Left ventricle myocardium inferior (tissue), 1 donor: ENCODE data around the gene FHL2. TPM values are rescaled to one million over a fixed set of nuclear protein-coding genes. Genes with fewer than 3 reads are reported as not detected.

Experiments
- DNase-seq: peaks from one replicate; pipeline ENCODE4 v3.0.0-alpha.2; 2020
- H3K27ac ChIP-seq: fragments of 200-600 bp; replicated peaks from 2 replicates; pipeline ENCODE4 v1.8.0; 2021
- H3K27me3 ChIP-seq: fragments of 200-600 bp; 2 replicates; pipeline ENCODE4 v1.8.0; 2021; ENCODE audit warnings: low read depth
- H3K36me3 ChIP-seq: fragments of 200-600 bp; 2 replicates; pipeline ENCODE4 v1.8.0; 2021
- H3K4me1 ChIP-seq: fragments of 200-600 bp; 2 replicates; pipeline ENCODE4 v1.8.0; 2021
- H3K4me3 ChIP-seq: fragments of 200-600 bp; 2 replicates; pipeline ENCODE4 v1.8.0; 2021; ENCODE audit warnings: mild to moderate bottlenecking, moderate library complexity
- H3K9me3 ChIP-seq: fragments of 200-600 bp; replicated peaks from 2 replicates; pipeline ENCODE4 v1.8.0; 2021
- intact Hi-C: fragments of 100-400 bp; cut with micrococcal nuclease; formaldehyde crosslinking; loops from one replicate; pipeline ENCODE4 v1.11.0; 2022
- total RNA-seq: library from RNA; stranded (reverse); fragmentation: NEBNext Ultra II Directional; extraction: Animal tissue kit (Norgen Biotek cat#: 25700); gene quantifications from one replicate; pipeline ENCODE4 v1.2.1, GENCODE V29; 2021
- TF ChIP-seq, protein P1 (sequence below): fragments of 200-600 bp; IDR thresholded peaks from 2 replicates; pipeline ENCODE4 v1.8.0; 2021; ENCODE audit warnings: antibody characterized with exemption, mild to moderate bottlenecking, borderline replicate concordance
- donor health status: DM: no; HTN: yes; CAD: no; lungs with severe emphysema.

FHL2 gene
- total RNA-seq, 1 donor from 2014 or later: 2,742 TPM

DNA sequence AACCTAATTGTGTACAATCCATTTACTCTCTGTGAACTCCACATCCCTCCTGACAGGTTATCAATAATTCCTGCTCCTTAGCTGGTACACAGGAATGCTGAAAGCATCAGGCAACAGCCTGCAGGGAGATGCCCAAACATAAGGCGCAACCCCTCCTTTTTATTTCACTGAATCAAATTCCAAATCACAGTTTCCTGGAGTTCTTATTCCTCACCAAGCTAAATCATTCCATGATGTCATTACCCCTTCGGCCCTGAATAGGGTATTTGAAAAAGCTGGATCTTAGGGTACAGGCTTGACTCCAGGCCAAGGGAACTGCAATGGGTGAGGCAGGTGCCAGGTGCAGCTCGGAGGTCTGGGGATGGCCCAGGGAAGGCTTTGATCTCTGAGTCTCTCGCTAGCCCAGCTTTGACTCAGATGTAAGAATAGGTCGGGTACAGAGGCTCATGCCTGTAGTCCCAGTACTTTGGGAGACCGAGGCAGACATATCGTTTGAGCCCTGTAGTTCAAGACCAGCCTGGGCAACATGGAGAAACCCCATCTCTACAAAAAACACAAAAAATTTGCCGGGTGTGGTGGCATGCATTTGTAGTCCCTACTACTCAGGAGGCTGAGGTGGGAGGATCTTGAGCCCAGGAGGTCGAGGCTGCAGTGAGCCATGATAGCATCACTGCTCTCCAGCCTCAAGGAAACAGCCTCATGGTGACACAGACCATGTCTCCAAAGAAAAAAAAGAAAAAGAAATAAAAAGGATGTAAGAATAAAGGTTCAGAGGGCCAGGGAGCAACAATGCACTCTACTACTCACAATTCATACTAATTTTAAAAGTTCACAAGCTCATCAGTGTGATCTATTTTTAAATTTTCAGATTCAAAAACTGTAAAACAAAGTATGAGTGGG, 6.8 kb downstream of the FHL2 start:
- Histone ChIP-seq H3K4me1 (peaks cover 97% of the 10 kb centered on the region), H3K4me3 (no peak overlapping the region), H3K27ac (peak overlapping the region; percentile 85)

DNA sequence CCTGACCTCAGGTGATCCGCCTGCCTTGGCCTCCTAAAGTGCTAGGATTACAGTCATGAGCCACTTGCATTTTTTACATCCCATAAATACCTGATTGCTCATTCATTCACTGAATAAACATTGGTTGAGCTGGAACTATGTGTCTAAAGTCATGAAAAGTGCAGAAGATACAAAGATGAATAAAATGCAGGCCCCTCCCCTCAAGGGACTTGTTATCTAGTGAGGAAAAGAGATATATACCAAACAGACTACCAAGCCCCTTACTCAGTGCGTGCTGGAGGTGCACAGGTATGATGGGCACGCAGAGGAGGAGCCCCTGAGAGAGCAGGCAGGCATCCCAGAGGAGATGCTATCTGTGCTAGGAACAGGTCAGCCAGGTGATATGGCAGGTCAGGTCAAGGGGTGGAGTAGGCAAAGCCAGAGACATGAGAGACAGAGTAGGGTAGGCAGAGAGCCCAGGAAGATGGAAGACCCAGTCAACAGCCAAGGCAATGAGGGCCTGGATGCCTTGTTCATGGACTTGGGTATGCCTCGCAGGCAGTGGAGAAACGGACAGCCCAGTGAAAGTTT, 7.7 kb downstream of the FHL2 start:
- H3K27me3 ChIP-seq: no peaks in the 10 kb centered on the region
- H3K4me3 ChIP-seq: no peak overlapping the region
- DNase-seq: no peak
- H3K27ac ChIP-seq: peak overlapping the region; percentile 85
- TF ChIP-seq, protein P1, sequence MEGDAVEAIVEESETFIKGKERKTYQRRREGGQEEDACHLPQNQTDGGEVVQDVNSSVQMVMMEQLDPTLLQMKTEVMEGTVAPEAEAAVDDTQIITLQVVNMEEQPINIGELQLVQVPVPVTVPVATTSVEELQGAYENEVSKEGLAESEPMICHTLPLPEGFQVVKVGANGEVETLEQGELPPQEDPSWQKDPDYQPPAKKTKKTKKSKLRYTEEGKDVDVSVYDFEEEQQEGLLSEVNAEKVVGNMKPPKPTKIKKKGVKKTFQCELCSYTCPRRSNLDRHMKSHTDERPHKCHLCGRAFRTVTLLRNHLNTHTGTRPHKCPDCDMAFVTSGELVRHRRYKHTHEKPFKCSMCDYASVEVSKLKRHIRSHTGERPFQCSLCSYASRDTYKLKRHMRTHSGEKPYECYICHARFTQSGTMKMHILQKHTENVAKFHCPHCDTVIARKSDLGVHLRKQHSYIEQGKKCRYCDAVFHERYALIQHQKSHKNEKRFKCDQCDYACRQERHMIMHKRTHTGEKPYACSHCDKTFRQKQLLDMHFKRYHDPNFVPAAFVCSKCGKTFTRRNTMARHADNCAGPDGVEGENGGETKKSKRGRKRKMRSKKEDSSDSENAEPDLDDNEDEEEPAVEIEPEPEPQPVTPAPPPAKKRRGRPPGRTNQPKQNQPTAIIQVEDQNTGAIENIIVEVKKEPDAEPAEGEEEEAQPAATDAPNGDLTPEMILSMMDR: no peak
- peaks cover 9% of the 10 kb centered on the region for H3K36me3 ChIP-seq
- H3K9me3 ChIP-seq: no peaks in the 10 kb centered on the region
- peaks cover 98% of the 10 kb centered on the region for H3K4me1 ChIP-seq
- intact Hi-C loops: no loop called here

More for the DNA sequence above, 6.8 kb downstream of the FHL2 start:
- H3K36me3 ChIP-seq: peaks cover 5% of the 10 kb centered on the region
- no peak for DNase-seq
- TF ChIP-seq, protein P1: no peak
- H3K27me3 ChIP-seq: no peaks in the 10 kb centered on the region
- no peaks in the 10 kb centered on the region for H3K9me3 ChIP-seq
- intact Hi-C loops: no loop called here

DNA sequence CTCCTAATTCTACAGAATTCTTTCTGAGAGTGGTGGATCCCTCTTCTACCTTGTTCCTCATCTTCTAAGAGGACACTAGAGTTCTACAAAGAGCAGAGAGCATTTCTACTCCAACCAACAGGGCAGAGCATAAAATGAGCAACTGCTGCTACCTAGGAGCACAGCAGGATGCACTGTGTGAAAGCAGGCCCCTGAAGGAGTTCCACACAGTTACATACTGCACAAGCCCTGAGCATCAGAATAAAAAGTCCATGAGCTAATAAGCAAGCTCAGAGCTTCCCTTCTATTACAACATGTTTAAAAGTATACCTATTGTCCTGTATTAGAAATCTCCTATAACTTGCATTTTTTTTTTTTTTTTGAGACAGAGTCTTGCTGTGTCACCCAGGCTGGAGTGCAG, 8.4 kb downstream of the FHL2 start:
- Histone ChIP-seq H3K27ac (peak overlapping the region; percentile 85), H3K27me3 (no peaks in the 10 kb centered on the region), H3K4me1 (peaks cover 98% of the 10 kb centered on the region), H3K9me3 (no peaks in the 10 kb centered on the region), H3K4me3 (no peak overlapping the region), H3K36me3 (peaks cover 16% of the 10 kb centered on the region)
- no peak for DNase-seq
- intact Hi-C loops: no loop called here
- TF ChIP-seq, protein P1: no peak

DNA sequence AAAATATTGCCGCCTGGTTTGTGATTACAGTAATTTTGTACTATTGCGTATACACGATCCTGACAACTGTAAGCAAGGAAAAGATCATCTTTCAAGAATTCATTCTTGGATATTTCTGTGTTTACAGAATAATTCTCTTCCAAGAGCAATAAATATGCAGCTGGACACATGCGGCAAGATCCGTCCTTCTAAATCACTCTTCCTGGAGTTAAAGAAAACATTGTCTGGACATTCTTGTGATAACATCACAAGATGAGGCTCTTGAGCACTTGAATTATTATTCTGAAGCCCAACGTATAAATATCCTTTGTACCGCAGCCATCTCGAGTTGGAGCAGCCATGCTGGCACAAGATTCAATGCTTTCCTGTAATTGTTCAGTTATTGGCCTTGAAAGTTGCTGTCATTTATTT, 9.9 kb downstream of the FHL2 start:
- intact Hi-C loops: no loop called here
- H3K4me3 ChIP-seq: peak overlapping the region; percentile 14
- H3K36me3 ChIP-seq: peaks cover 31% of the 10 kb centered on the region
- no peak for DNase-seq
- no peaks in the 10 kb centered on the region for H3K9me3 ChIP-seq
- H3K27me3 ChIP-seq: no peaks in the 10 kb centered on the region
- peak overlapping the region; percentile 85 for H3K27ac ChIP-seq
- peaks cover 99% of the 10 kb centered on the region for H3K4me1 ChIP-seq
- TF ChIP-seq, protein P1: no peak

DNA sequence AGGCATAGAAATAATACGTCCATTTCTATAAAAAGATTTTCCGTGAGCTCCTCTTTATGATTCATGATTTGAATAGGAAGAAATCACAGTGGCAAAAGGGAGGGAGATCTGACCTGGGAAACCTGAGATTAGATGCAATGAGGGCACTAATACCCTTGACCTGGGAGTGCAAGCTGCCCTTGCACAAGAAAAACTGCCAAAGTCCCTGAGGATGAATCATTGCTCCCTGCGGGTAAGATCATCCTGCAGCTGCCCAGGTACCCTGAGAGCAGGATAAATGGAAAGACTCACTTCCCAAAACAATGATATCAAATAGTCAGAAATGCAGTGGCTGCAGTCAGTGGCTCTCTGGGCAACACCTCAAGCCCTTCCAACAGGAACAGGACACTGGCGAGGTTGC, 11.6 kb downstream of the FHL2 start:
- Histone ChIP-seq H3K9me3 (no peaks in the 10 kb centered on the region), H3K4me3 (no peak overlapping the region), H3K27me3 (no peaks in the 10 kb centered on the region), H3K27ac (peak overlapping the region; percentile 85), H3K4me1 (peaks cover 99% of the 10 kb centered on the region), H3K36me3 (peaks cover 40% of the 10 kb centered on the region)
- intact Hi-C loops: no loop called here
- DNase-seq: no peak
- TF ChIP-seq, protein P1: no peak
